Panc1 (cell line): Measurements from ENCODE around the gene NOVA2.

Experiments used
- POLR2AphosphoS5 ChIP-seq: IDR thresholded peaks from 2 replicates; pipeline ENCODE4 v1.6.1; 2012; ENCODE audit warnings: mild to moderate bottlenecking, low read depth, low read length, moderate library complexity
- TF ChIP-seq, protein P1 (sequence below): fragments of 450-650 bp; IDR thresholded peaks from 2 replicates; pipeline ENCODE4 v1.5.1; 2017; ENCODE audit warnings: mild to moderate bottlenecking

DNA sequence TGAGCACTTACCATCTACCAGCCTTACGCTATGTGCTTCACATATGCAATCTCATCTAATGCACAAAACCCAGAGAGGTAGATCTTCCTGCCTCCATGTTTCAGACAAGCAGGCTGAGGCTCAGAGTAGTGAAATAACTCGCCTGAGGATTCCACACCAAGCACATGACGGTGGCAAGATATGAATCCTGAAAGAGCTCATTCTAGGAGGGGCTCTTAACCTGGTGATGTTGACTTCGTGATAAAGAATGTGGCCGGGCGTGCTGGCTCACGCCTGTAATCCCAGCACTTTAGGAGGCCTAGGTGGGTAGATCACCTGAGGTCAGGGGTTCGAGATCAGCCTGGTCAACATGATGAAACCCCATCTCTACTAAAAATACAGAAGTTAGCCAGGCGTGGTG, 5.0 kb downstream of the NOVA2 start:
- TF ChIP-seq, protein P1, sequence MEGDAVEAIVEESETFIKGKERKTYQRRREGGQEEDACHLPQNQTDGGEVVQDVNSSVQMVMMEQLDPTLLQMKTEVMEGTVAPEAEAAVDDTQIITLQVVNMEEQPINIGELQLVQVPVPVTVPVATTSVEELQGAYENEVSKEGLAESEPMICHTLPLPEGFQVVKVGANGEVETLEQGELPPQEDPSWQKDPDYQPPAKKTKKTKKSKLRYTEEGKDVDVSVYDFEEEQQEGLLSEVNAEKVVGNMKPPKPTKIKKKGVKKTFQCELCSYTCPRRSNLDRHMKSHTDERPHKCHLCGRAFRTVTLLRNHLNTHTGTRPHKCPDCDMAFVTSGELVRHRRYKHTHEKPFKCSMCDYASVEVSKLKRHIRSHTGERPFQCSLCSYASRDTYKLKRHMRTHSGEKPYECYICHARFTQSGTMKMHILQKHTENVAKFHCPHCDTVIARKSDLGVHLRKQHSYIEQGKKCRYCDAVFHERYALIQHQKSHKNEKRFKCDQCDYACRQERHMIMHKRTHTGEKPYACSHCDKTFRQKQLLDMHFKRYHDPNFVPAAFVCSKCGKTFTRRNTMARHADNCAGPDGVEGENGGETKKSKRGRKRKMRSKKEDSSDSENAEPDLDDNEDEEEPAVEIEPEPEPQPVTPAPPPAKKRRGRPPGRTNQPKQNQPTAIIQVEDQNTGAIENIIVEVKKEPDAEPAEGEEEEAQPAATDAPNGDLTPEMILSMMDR, result no peak
- TF ChIP-seq POLR2AphosphoS5, result no peak
